ENCODE data around the gene STX5. TPM values are rescaled to one million over a fixed set of nuclear protein-coding genes. Genes with fewer than 3 reads are reported as not detected.

Gene STX5
- total and polyA plus RNA-seq, 12 donors, result 13.6 to 31.9 (median 19.0) TPM

DNA sequence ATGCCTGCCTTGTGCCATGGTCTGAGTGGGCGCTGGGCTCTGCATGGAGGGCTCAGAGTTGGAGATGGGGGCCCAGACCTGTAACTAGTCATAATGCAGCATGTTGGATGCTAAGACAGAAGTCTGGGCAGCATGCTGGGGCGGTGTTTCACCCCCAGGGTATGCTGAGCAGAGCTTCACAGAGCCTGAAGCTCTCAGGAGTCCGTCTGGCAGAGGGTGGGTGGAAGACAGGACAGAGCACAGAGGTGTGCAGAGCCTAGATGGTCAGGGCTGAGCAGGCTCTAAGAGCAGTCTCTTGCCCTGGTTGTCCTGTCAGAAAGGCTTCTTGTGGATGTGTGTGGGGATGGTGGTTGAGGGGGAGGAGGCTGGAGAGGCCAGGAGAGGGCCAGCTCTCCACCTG lies 53.4 kb downstream of the STX5 start:
- peak in 3 of 8 donors; percentile 8 to 27 (median 15) for ATAC-seq

GRCh38 chr11:62777389-62777788 lies 54.5 kb downstream of the STX5 start:
- ATAC-seq (no peak), DNase-seq (no peak)
- intact Hi-C loops (cut with DNase I), result no loop called here
- Histone ChIP-seq H3K4me1 (peaks cover 0 to 6% (median under 1%) of the 10 kb centered on the region in 9 donors), H3K27ac (no peak overlapping the region), H3K36me3 (peaks cover 0 to 72% (median 16%) of the 10 kb centered on the region in 9 donors), H3K9me3 (no peaks in the 10 kb centered on the region), H3K27me3 (no peaks in the 10 kb centered on the region), H3K4me3 (no peak overlapping the region)
- TF ChIP-seq CTCF (IDR thresholded peaks at IDR 0.05), result no peak
- WGBS, 2 donors, result 89 to 92% methylated on average over 2 of the region's 2 CpGs

More for the DNA sequence above, 53.4 kb downstream of the STX5 start:
- WGBS, 2 donors, result 91 to 95% methylated on average over 3 of the region's 3 CpGs
- intact Hi-C loops (cut with DNase I), result no loop called here
- Histone ChIP-seq H3K36me3 (peaks cover 0 to 81% (median 21%) of the 10 kb centered on the region in 9 donors), H3K4me3 (no peak overlapping the region), H3K27ac (no peak overlapping the region), H3K9me3 (no peaks in the 10 kb centered on the region), H3K4me1 (peaks cover 0 to 4% (median 0%) of the 10 kb centered on the region in 9 donors), H3K27me3 (no peaks in the 10 kb centered on the region)
- TF ChIP-seq CTCF (IDR thresholded peaks at IDR 0.05), result no peak
- DNase-seq, result no peak

GRCh38 chr11:62775646-62776045 lies 56.2 kb downstream of the STX5 start:
- peaks cover 0 to 58% (median 15%) of the 10 kb centered on the region in 9 donors for H3K36me3 ChIP-seq
- H3K9me3 ChIP-seq, result no peaks in the 10 kb centered on the region
- no peak for TF ChIP-seq CTCF (IDR thresholded peaks at IDR 0.05)
- H3K27me3 ChIP-seq, result no peaks in the 10 kb centered on the region
- DNase-seq (no peak), ATAC-seq (no peak)
- intact Hi-C loops (cut with DNase I), result no loop called here
- H3K4me3 ChIP-seq, result no peak overlapping the region
- WGBS, 2 donors, result 91% methylated on average over 17 of the region's 17 CpGs
- peaks cover under 1 to 18% (median 10%) of the 10 kb centered on the region in 9 donors for H3K4me1 ChIP-seq
- no peak overlapping the region for H3K27ac ChIP-seq

DNA sequence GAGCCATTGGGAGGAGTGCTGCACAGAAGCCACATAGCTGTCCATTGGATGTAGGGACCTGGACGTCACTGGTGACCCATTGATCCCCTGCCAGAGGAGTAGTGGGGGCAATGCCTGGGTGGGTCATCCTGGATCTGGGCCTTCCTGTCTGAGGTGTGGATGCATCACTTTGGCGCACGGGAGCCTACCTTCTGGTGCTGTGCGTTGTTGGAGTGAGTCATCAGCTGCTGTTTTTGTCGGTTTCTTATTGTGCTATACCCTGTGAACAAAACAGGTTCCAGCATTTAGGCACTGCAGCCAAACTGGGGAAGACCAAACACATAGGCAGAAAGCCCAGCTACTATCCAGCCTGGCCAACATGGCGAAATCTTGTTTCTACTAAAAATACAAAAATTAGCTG lies 57.4 kb downstream of the STX5 start:
- no peak overlapping the region for H3K27ac ChIP-seq
- no peak for ATAC-seq
- intact Hi-C loops (cut with DNase I), result loop anchor here in 2 of 10 donors (5.0 kb wide), 1 partner anchor 47 kb away; the partner anchor contains the start of genes HNRNPUL2 (in 2 of the 2) and TTC9C (in 2 of the 2)
- DNase-seq, result no peak
- peaks cover 10 to 30% (median 21%) of the 10 kb centered on the region in 9 donors for H3K4me1 ChIP-seq
- no peaks in the 10 kb centered on the region for H3K9me3 ChIP-seq
- TF ChIP-seq CTCF (IDR thresholded peaks at IDR 0.05), result no peak
- no peaks in the 10 kb centered on the region for H3K27me3 ChIP-seq
- H3K36me3 ChIP-seq, result peaks cover 0 to 45% (median 15%) of the 10 kb centered on the region in 9 donors
- no peak overlapping the region for H3K4me3 ChIP-seq
- 91% methylated on average over 6 of the region's 6 CpGs for WGBS, 2 donors

Measured in heart right ventricle (tissue), 16 donors.